GM21515 (cell line): Measurements from ENCODE around the gene AGPAT2.
A peak's percentile ranks its signal among the peaks of the same experiment; 100 is the strongest.

Experiments
- ATAC-seq: cut with Tn5 transposase; IDR thresholded peaks from one replicate; pipeline ENCODE4 v1.9.1; 2021; ENCODE audit not compliant: unreplicated experiment

The AGPAT2 gene

GRCh38 chr9:136703276-136703860, 16.1 kb upstream of the AGPAT2 start:
- ATAC-seq, result no peak

GRCh38 chr9:136701668-136702053, 14.4 kb upstream of the AGPAT2 start:
- no peak for ATAC-seq

- ATAC-seq, result peak; percentile 57
Measured at GRCh38 chr9:136700959-136701667, 13.9 kb upstream of the AGPAT2 start.

DNA sequence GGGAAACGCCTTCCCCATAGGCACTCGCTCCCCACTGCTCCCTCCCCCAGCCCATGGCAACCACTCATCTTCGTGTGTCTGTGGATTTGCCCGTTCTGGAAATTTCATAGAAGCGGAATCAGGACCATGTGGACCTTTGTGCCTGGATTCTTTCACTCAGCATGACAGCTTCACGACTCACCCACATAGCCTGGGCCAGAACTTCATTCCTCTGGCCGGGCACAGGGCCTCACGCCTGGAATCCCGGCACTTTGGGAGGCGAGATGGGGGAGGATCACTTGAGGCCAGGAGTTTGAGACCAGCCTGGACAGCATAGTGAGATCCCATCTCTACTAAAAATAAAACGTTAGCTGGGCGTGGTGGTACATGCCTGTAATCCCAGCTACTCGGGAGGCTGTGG, 13.0 kb upstream of the AGPAT2 start:
- ATAC-seq, result no peak

DNA sequence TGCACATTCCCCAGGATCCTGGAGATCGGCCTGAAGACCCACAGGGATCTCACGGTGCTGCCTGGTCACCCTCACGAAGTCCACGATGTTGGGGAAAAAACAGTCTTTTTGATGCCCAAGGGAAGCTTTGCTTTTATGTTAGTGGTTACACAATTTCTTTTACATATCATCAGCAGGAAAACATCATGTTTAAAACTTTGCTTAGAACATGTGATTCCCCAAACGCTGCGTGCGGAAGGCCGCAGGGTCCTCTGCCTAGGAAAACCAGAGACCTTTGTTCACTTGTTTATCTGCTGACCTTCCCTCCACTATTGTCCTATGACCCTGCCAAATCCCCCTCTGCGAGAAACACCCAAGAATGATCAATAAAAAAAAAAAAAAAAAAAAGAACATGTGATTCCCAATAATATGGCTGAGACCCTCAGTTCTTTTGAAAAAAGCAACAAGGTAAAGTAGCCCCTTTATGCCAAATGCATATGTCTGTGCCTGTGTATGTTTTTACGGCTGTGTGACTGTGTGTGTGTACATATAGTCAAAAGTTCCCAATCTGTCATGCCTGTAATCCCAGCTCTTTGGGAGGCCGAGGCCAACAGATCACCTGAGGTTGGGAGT, 11.5 kb upstream of the AGPAT2 start:
- ATAC-seq, result no peak

GRCh38 chr9:136697821-136698526, 10.7 kb upstream of the AGPAT2 start:
- ATAC-seq, result no peak

GRCh38 chr9:136697146-136697820, 10.0 kb upstream of the AGPAT2 start:
- no peak for ATAC-seq

GRCh38 chr9:136696502-136696901, 9.2 kb upstream of the AGPAT2 start:
- no peak for ATAC-seq

DNA sequence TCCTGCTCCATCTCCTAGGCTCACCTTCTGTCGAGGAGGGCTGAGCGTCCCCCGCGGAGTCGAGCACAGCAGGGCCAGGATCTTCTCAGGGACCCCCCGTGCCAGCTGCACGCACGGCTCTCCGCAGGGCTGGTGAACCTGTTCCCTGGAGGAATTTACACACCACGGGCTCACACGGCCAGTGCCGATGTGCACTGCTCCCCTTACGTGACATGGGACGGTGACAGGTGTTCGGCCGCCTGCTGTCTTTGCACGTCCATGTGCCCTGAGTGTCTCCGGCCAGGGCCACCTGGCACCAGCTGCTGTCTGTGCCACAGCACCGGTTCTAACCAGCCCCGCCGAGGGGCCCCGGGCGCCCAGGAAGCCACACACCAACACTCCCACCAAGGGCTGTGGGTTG, 8.7 kb upstream of the AGPAT2 start:
- ATAC-seq, result no peak

GRCh38 chr9:136695435-136695895, 8.2 kb upstream of the AGPAT2 start:
- ATAC-seq, result no peak

- no peak for ATAC-seq
Measured at GRCh38 chr9:136694872-136695247, 7.6 kb upstream of the AGPAT2 start.

GRCh38 chr9:136694163-136694871, 7.1 kb upstream of the AGPAT2 start:
- ATAC-seq, result no peak

DNA sequence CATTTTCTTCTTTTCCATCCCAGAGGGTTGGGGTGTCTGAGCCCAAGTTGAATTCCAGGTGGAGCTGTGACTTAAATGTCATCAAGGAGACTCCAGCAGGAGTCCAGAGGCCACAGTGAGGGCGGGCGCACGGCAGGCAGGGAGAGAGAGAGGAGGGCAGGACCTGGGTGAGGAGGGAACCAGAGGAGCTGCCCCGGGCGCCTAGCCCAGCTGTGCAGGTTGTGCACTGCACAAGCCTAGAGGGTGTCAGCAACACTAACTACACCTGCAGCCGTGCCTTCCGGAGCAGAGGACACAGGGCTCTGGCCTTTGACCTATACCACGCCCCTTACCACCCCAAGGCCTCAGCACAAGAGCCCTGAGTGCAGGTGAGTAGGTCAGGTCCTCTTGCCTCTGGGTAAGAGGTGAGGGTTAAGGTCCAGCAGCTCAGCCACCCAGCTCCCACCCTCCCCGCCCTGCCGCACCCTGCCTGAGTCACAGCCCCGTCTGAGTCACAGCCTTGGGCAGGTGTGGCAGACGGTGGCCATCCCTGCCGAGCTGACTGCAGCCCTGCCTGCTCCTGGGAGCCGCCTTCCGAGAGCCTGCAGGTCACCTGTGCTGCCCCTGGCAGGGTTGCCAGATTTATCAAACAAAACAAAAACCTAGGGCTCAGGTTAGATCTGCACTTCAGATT, 6.4 kb upstream of the AGPAT2 start:
- no peak for ATAC-seq

- ATAC-seq, result no peak
Measured at GRCh38 chr9:136693135-136693489, 5.9 kb upstream of the AGPAT2 start.

DNA sequence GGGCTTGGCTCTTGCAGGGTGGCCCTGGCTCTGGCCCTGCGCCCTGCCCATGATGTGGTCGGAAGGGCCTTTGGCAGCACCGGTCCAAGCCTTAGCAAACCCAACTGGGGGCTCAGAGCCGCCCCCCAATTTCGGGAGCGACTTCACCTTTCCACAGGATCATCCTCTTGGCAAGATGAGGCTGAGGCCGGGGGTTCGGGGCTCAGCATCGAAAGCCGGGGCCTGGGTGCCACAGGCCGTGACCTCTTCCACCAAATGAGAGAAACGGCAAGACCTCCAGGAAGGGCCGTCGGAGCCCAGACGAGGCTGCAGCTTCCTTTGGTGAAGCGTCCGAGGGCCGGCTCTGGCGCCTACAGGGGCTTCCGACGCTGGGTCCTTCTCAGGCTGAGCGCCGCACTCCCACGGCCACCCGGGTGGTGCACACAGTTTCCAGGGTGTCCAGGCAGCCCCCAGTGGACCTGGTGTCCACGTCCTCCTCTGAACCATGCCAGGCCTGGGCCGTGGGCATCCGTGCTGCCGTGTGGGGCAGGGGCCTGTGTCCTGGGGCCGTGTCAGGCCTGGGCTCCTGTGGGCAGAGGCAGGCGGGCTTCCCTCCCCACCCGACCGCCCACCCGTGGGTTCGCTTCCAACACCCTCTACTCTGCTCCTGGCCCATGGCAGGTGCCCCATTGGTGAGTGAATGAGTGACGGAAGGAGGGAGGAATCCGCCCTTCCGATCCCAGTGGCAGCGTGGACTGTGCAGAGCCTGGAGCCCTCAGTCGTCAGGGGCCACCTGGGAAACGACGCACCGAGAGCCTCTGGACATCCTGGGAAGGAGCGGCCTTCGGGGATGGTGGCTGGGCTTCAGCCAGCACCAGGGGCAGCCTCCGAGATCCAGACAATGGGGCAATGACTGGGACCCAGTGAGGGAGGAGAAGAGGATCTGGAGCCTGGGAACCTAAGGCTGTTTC, 5.2 kb upstream of the AGPAT2 start:
- no peak for ATAC-seq

DNA sequence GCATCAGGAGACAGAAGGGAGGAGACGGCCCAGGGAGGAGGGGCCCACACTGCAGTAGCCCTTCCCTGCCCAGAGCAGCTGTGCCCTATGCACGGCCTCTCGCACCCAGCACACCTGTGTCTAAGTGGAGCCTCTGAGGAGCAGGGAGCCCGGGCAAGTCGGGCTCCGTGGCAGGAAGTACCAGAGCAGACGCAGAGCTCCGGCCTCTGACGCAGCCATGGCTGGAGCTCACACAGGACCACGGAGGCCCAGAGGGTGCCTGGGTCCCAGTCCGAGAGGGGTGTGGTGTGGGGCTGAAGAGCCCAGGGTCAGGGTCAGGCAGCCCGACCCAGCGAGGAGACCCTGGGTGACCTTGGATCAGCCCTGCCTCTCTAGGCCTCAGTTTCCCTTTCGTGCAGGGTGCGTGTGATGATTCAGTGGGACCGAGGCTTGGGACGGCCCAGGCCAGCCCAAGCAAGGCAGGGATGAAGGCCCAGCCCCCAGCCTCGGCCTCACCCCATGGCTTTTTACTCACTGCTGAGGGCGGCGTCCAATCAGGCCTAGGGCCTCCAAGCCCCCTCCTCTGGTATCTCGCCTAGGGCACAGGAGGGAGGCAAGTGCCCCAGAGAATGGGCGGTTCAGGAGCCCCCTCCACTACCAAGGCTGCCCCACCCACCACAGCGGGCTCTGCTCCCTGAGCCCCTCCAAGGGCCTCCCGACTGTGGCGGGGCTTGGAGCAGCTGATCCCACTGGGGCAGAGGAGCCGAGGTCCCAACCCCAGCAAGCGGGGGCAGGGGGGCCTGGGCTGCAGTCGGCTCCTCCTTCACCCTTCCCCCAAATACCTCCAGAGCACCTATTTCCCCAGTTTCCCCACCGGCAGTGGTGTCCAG, 4.3 kb upstream of the AGPAT2 start:
- no peak for ATAC-seq

GRCh38 chr9:136690806-136691261, 3.6 kb upstream of the AGPAT2 start:
- ATAC-seq, result no peak
